K562 (cell line): Measurements from ENCODE around the gene CCDC87. TPM values are rescaled to one million over a fixed set of nuclear protein-coding genes. Genes with fewer than 3 reads are reported as not detected.
A peak's percentile ranks its signal among the peaks of the same experiment; 100 is the strongest.

ENCODE experiments used
- AFF1 ChIP-seq, 2 experiments: fragments of 450-650 bp; IDR thresholded peaks; 2 replicates each; pipeline ENCODE4 v1.6.1; 2018; ENCODE audit warnings: mild to moderate bottlenecking in 2 of 2, low read depth in 1 of 2; ENCODE audit not compliant: partially characterized antibody in 2 of 2
- ATF2 ChIP-seq: sonication (generic); formaldehyde crosslinking; IDR thresholded peaks from 2 replicates; pipeline ENCODE4 v1.8.1; 2022; ENCODE audit warnings: missing genetic modification reagents
- ATF7 ChIP-seq: fragments of 450-650 bp; IDR thresholded peaks from 2 replicates; pipeline ENCODE4 v1.7.1; 2014; ENCODE audit warnings: mild to moderate bottlenecking, moderate library complexity
- BCL6 ChIP-seq: fragments of 250-450 bp; sonication (Bioruptor Pico); IDR thresholded peaks from 2 replicates; pipeline ENCODE4 v1.4.0; 2020
- CAMTA2 ChIP-seq: fragments of 250-450 bp; sonication (Bioruptor Pico); conservative IDR thresholded peaks from 2 replicates; pipeline ENCODE4 v1.5.1; 2022
- CHD2 ChIP-seq: IDR thresholded peaks from 2 replicates; pipeline ENCODE4 v1.6.1; 2011; ENCODE audit warnings: low read depth, low read length
- E2F4 ChIP-seq: sonication (generic); formaldehyde crosslinking; IDR thresholded peaks from 2 replicates; pipeline ENCODE4 v1.8.0; 2022; ENCODE audit warnings: mild to moderate bottlenecking, low read depth, missing genetic modification reagents
- ELF2 ChIP-seq: fragments of 250-450 bp; sonication (Bioruptor Pico); IDR thresholded peaks from 2 replicates; pipeline ENCODE4 v1.5.0; 2021; ENCODE audit warnings: mild to moderate bottlenecking
- EP400 ChIP-seq: fragments of 450-650 bp; IDR thresholded peaks from 2 replicates; pipeline ENCODE4 v1.6.1; 2017; ENCODE audit warnings: antibody characterized with exemption, mild to moderate bottlenecking, moderate library complexity
- MYC ChIP-seq, 2 experiments: fragments of 250-450 bp in 1 of 2; sonication (Bioruptor Pico) in 1 of 2; IDR thresholded peaks; 2 replicates each; pipeline versions ENCODE4 v1.5.1 to v1.6.1; 2012 to 2021; ENCODE audit warnings: low read depth in 2 of 2, borderline replicate concordance in 1 of 2, improper control_type of control experiment in 1 of 2, low read length in 1 of 2, mild to moderate bottlenecking in 1 of 2, moderate library complexity in 1 of 2
- NFIC ChIP-seq: fragments of 450-650 bp; IDR thresholded peaks from 2 replicates; pipeline ENCODE4 v1.6.1; 2017; ENCODE audit warnings: mild to moderate bottlenecking, inconsistent platforms
- PCBP1 ChIP-seq: fragments of 200-400 bp; formaldehyde crosslinking; IDR thresholded peaks from 2 replicates; pipeline ENCODE4 v1.6.1; 2018; ENCODE audit warnings: mild to moderate bottlenecking, low read depth, low read length; ENCODE audit not compliant: poor library complexity, severe bottlenecking
- POLR2G ChIP-seq: fragments of 200-400 bp; formaldehyde crosslinking; IDR thresholded peaks from 2 replicates; pipeline ENCODE4 v1.6.1; 2017; ENCODE audit warnings: low read depth, mild to moderate bottlenecking, antibody characterized with exemption, low read length, moderate library complexity
- RB1 ChIP-seq: fragments of 450-650 bp; IDR thresholded peaks from 2 replicates; pipeline ENCODE4 v1.6.1; 2017; ENCODE audit warnings: low read depth, mild to moderate bottlenecking
- RBM39 ChIP-seq: fragments of 200-400 bp; formaldehyde crosslinking; optimal IDR thresholded peaks from 2 replicates; pipeline ENCODE3; 2018; ENCODE audit warnings: low read depth, low read length
- SMC3 ChIP-seq: conservative IDR thresholded peaks from 2 replicates; pipeline ENCODE4 v1.6.1; 2011; ENCODE audit warnings: low read depth, low read length, improper control_type of control experiment; ENCODE audit not compliant: insufficient read depth
- TAF9B ChIP-seq: fragments of 450-650 bp; IDR thresholded peaks from 2 replicates; pipeline ENCODE4 v1.6.1; 2018; ENCODE audit warnings: mild to moderate bottlenecking; ENCODE audit not compliant: partially characterized antibody
- ZEB2 ChIP-seq: fragments of 450-650 bp; IDR thresholded peaks from 2 replicates; pipeline ENCODE4 v1.6.1; 2016
- ZNF239 ChIP-seq: fragments of 250-450 bp; sonication (Bioruptor Pico); IDR thresholded peaks from 2 replicates; pipeline ENCODE4 v1.4.0; 2020; ENCODE audit warnings: mild to moderate bottlenecking
- ZNF311 ChIP-seq: fragments of 250-450 bp; sonication (Bioruptor Pico); IDR thresholded peaks from 2 replicates; pipeline ENCODE4 v1.4.0; 2020; ENCODE audit warnings: mild to moderate bottlenecking, moderate library complexity
- ZNF507 ChIP-seq: conservative IDR thresholded peaks from 2 replicates; pipeline ENCODE4 v1.6.1; 2017; ENCODE audit warnings: missing genetic modification characterization, missing compliant biosample characterization
- ZNF584 ChIP-seq: fragments of 200-800 bp; sonication (Bioruptor generic); IDR thresholded peaks from 2 replicates; pipeline ENCODE4 v1.6.1; 2016; ENCODE audit warnings: low read depth, mild to moderate bottlenecking, missing genetic modification characterization, missing compliant biosample characterization
- polyA plus RNA-seq, 8 experiments: library from polyadenylated mRNA; depleted of rRNA in 4 of 8; stranded (reverse) in 5 of 8; unstranded in 3 of 8; fragments of >200 nt; fragmentation: Nextera tagmentation in 2 of 8; fragmentation: Illumina TruSeq in 1 of 8; extraction: Ambion mirVana in 2 of 8; extraction: Trizol in 1 of 8; gene quantifications; 2 replicates each; pipeline versions ENCODE4 v1.2.1 to v1.2.3, GENCODE V29; 2011 to 2014; ENCODE audit warnings: inconsistent platforms in 1 of 8, missing spikeins in 1 of 8
- total RNA-seq, 7 experiments: library from RNA; depleted of rRNA in 6 of 7; stranded (reverse); fragments of >200 nt in 6 of 7; fragmentation: Illumina TruSeq in 2 of 7; extraction: Trizol in 2 of 7; gene quantifications; 2 replicates each; pipeline versions ENCODE4 v1.2.1 to v1.2.3, GENCODE V29; 2011 to 2021; ENCODE audit warnings: low replicate concordance in 1 of 7

CCDC87 gene
- total and polyA plus RNA-seq, 9 of the 15 experiments (the other 6 are each of a cell fraction or from before 2014, with no cell fraction given), result 0.03 to 0.44 (median 0.15) TPM; not detected in 1

- TF ChIP-seq MYC (IDR thresholded peaks at IDR 0.05; ENCODE audit: low read depth, low read length) (peak; percentile 85), MYC (CRISPR knock-in tag; IDR thresholded peaks at IDR 0.05; ENCODE audit: borderline replicate concordance, low read depth) (peak; percentile 62; the same call in 1 of the 2 replicates), E2F4 (CRISPR knock-in tag) (no peak), POLR2G (peak; percentile 100), SMC3 (no peak), ELF2 (CRISPR knock-in tag) (no peak), CHD2 (peak; percentile 82), NFIC (peak; percentile 64; the same call in 1 of the 2 replicates), ATF2 (CRISPR knock-in tag) (no peak), ZEB2 (no peak), RBM39 (no peak), CAMTA2 (no peak), ZNF311 (CRISPR knock-in tag) (peak; percentile 69; the same call in 1 of the 2 replicates), AFF1 (IDR thresholded peaks at IDR 0.05; ENCODE audit: low read depth in 1 of 2, partially characterized antibody in 2 of 2) (no peak), EP400 (peak; percentile 96), RB1 (peak; percentile 26; the same call in 1 of the 2 replicates), ATF7 (peak; percentile 84), ZNF584 (peak; percentile 74; the same call in 1 of the 2 replicates), ZNF239 (CRISPR knock-in tag) (no peak), ZNF507 (tag) (no peak), BCL6 (no peak), TAF9B (peak; percentile 97), PCBP1 (no peak)
Measured at GRCh38 chr11:66616379-66617154, 23.7 kb upstream of the CCDC87 start, which contains the start of gene RBM14 (continued).
